H1 (cell line): ENCODE results near the gene NUP98. TPM values are rescaled to one million over a fixed set of nuclear protein-coding genes. Genes with fewer than 3 reads are reported as not detected.

Source experiments
- CHD7 ChIP-seq: fragments of 300-600 bp; sonication (generic); IDR thresholded peaks from 2 replicates; pipeline ENCODE4 v1.7.1; 2012; ENCODE audit warnings: low read length, moderate library complexity, mild to moderate bottlenecking, inconsistent platforms; ENCODE audit not compliant: insufficient replicate concordance
- GABPA ChIP-seq: IDR thresholded peaks from 2 replicates; pipeline ENCODE4 v1.6.1; 2011; ENCODE audit warnings: mild to moderate bottlenecking, low read length, moderate library complexity, borderline replicate concordance; ENCODE audit not compliant: insufficient read depth
- JUN ChIP-seq: IDR thresholded peaks from 2 replicates; pipeline ENCODE4 v1.6.1; 2011; ENCODE audit warnings: low read depth, mild to moderate bottlenecking, improper control_type of control experiment, low read length
- JUND ChIP-seq: IDR thresholded peaks from 2 replicates; pipeline ENCODE4 v1.6.1; 2011; ENCODE audit warnings: mild to moderate bottlenecking, improper control_type of control experiment, low read length
- NRF1 ChIP-seq: IDR thresholded peaks from 2 replicates; pipeline ENCODE4 v1.6.1; 2011; ENCODE audit warnings: mild to moderate bottlenecking, low read depth, low read length, improper control_type of control experiment
- POU5F1 ChIP-seq: IDR thresholded peaks from 2 replicates; pipeline ENCODE4 v1.6.1; 2011; ENCODE audit warnings: low read depth, mild to moderate bottlenecking, low read length, moderate library complexity
- TEAD4 ChIP-seq: IDR thresholded peaks from 2 replicates; pipeline ENCODE4 v1.6.1; 2012; ENCODE audit warnings: low read depth, low read length, inconsistent platforms, mixed read lengths
- polyA plus RNA-seq, 7 experiments: library from polyadenylated mRNA; depleted of rRNA in 3 of 7; stranded (reverse) in 5 of 7; unstranded in 2 of 7; fragments of >200 nt in 5 of 7; fragments of 200-250 nt in 2 of 7; gene quantifications; 1 replicate in 5 of 7; 2 replicates in 1 of 7; 4 replicates in 1 of 7; pipeline versions ENCODE4 v1.2.1 to v1.2.3, GENCODE V29; 2011 to 2013; ENCODE audit warnings: missing spikeins in 2 of 7, mixed read lengths in 2 of 7
- total RNA-seq: library from RNA; stranded (reverse); fragmentation: NEBNext Ultra II Directional; extraction: Animal tissue kit (Norgen Biotek cat#: 25700); gene quantifications from 2 replicates; pipeline ENCODE4 v1.2.1, GENCODE V29; 2021

The NUP98 gene
- total and polyA plus RNA-seq, 2 of the 8 experiments (the other 6 are each of a cell fraction or from before 2014, with no cell fraction given): 98.6 to 261 TPM

- TF ChIP-seq CHD7 (no peak), TEAD4 (no peak), NRF1 (no peak), JUND (no peak), GABPA (no peak), JUN (no peak), POU5F1 (no peak)
Measured at GRCh38 chr11:3781423-3781822, 15.9 kb downstream of the NUP98 start (continued).
